Heart right ventricle (tissue), 16 donors: ENCODE results near the gene RPS27L. TPM values are rescaled to one million over a fixed set of nuclear protein-coding genes. Genes with fewer than 3 reads are reported as not detected.

ENCODE experiments used
- ATAC-seq, 8 donors: fragments of 200-7000 bp; cut with Tn5 transposase; one replicate each; pipeline ENCODE4 v1.9.1; 2020; ENCODE audit warnings: mild to moderate bottlenecking in 8 of 8, moderate library complexity in 8 of 8, moderate number of reproducible peaks in 1 of 8
- DNase-seq, 2 donors: peaks; one replicate each; pipeline ENCODE4 v3.0.0-alpha.2; 2020
- H3K27ac ChIP-seq, 10 donors: fragments of 200-600 bp; sonication (generic) in 2 of 10; one replicate each; pipeline versions ENCODE4 v1.5.0 to v1.8.0; 2020 to 2022; ENCODE audit warnings: mild to moderate bottlenecking in 3 of 10
- H3K27me3 ChIP-seq, 7 donors: fragments of 200-600 bp; one replicate each; pipeline ENCODE4 v1.8.0; 2021 to 2022; ENCODE audit warnings: mild to moderate bottlenecking in 2 of 7
- H3K36me3 ChIP-seq, 9 donors: fragments of 200-600 bp; sonication (generic) in 1 of 9; one replicate each; pipeline versions ENCODE4 v1.5.0 to v1.8.0; 2020 to 2022; ENCODE audit warnings: mild to moderate bottlenecking in 2 of 9
- H3K4me1 ChIP-seq, 9 donors: fragments of 200-600 bp; sonication (generic) in 1 of 9; one replicate each; pipeline versions ENCODE4 v1.5.0 to v1.8.0; 2020 to 2022; ENCODE audit warnings: mild to moderate bottlenecking in 4 of 9
- H3K4me3 ChIP-seq, 10 donors: fragments of 200-600 bp; sonication (generic) in 2 of 10; one replicate each; pipeline versions ENCODE4 v1.5.0 to v1.8.0; 2020 to 2022; ENCODE audit warnings: mild to moderate bottlenecking in 7 of 10, moderate library complexity in 2 of 10
- H3K9me3 ChIP-seq, 11 donors: fragments of 200-600 bp in 10 of 11; sonication (generic) in 2 of 11; one replicate each; pipeline versions ENCODE4 v1.5.0 to v1.8.0; 2013 to 2022; ENCODE audit warnings: mild to moderate bottlenecking in 2 of 11, control low read depth in 1 of 11, moderate library complexity in 1 of 11
- WGBS, 2 donors: extraction: QIAGEN DNeasy Blood & Tissue Kit; methylation state at CpG; one replicate each; pipeline ENCODE4 v1.1.7; 2013; ENCODE audit warnings: inconsistent platforms in 1 of 2; 5-methylcytosine and 5-hydroxymethylcytosine counted together
- intact Hi-C, 10 donors: fragments of 100-400 bp; cut with DNase I; formaldehyde crosslinking; loops; one replicate each; pipeline versions ENCODE4 v1.11.1 to v1.14.2; 2022
- polyA plus RNA-seq, 2 donors: library from polyadenylated mRNA; stranded (reverse); fragments of 200-250 nt; gene quantifications; one replicate each; pipeline ENCODE4 v1.2.3, GENCODE V29; 2013
- total RNA-seq, 10 donors: library from RNA; stranded (reverse); fragmentation: NEBNext Ultra II Directional in 3 of 10; extraction: Animal tissue kit (Norgen Biotek cat#: 25700) in 3 of 10; gene quantifications; one replicate each; pipeline versions ENCODE4 v1.2.1 to v1.2.4, GENCODE V29; 2021 to 2023
- TF ChIP-seq, protein P1 (sequence below), 9 donors: fragments of 200-600 bp; sonication (generic) in 2 of 9; IDR thresholded peaks; one replicate each; pipeline versions ENCODE4 v1.5.0 to v1.8.0; 2021 to 2022; ENCODE audit warnings: antibody characterized with exemption in 9 of 9, mild to moderate bottlenecking in 5 of 9, moderate library complexity in 1 of 9
- donor health status: Arrhythmogenic right ventricular cardiomyopathy.
- donor health status: ischemic (EF 13 %, LVEDD 7.1; RV severe dilation, severe dysfunction).
- donor health status: healthy with polysubstance abuse.
- donor health status: DM: no; HTN: yes; CAD: no.
- donor health status: DM: no; HTN: no; CAD: no.
- donor health status: ischemic (EF 25% LVEDD 6.9; RV normal size, moderate dysfunction).
- donor health status: ischemic (EF 25% LVEDD 5.7; RV mildly dilated, moderate dysfunction).
- donor health status: healthy.
- donor health status: DM: yes; HTN: yes; CAD: no.
- donor health status: Ischemic cardiomyopathy.
- donor health status: ischemic (EF 35%, LVEDD 5.7; RV mildly dilated, moderate dysfunction).
- donor health status: nonischemic (EF 11% LVEDD 7.7; RV severe dilation, severe dysfunction).
- donor health status: DM: yes; HTN: yes; CAD: no.
- donor health status: PGD.
- donor health status: ischemic (EF 29% LVEDD 5.4; RV normal size, mild dysfunction).
- donor health status: nonischemic (EF 23%, LVEDD 6.1; RV moderate dilation, normal function).

RPS27L gene
- total and polyA plus RNA-seq, 12 donors, result 70.6 to 177 (median 130) TPM

- Histone ChIP-seq H3K36me3 (peaks cover 0 to 9% (median 0%) of the 10 kb centered on the region in 9 donors), H3K9me3 (no peaks in the 10 kb centered on the region), H3K27me3 (no peaks in the 10 kb centered on the region), H3K4me3 (no peak overlapping the region), H3K27ac (no peak overlapping the region), H3K4me1 (peaks cover 0 to 95% (median 20%) of the 10 kb centered on the region in 9 donors)
- intact Hi-C loops, result loop anchor here in 1 of 10 donors (10.0 kb wide), 1 partner anchor 54 kb away; no protein-coding TSS in a partner anchor
- TF ChIP-seq, protein P1, sequence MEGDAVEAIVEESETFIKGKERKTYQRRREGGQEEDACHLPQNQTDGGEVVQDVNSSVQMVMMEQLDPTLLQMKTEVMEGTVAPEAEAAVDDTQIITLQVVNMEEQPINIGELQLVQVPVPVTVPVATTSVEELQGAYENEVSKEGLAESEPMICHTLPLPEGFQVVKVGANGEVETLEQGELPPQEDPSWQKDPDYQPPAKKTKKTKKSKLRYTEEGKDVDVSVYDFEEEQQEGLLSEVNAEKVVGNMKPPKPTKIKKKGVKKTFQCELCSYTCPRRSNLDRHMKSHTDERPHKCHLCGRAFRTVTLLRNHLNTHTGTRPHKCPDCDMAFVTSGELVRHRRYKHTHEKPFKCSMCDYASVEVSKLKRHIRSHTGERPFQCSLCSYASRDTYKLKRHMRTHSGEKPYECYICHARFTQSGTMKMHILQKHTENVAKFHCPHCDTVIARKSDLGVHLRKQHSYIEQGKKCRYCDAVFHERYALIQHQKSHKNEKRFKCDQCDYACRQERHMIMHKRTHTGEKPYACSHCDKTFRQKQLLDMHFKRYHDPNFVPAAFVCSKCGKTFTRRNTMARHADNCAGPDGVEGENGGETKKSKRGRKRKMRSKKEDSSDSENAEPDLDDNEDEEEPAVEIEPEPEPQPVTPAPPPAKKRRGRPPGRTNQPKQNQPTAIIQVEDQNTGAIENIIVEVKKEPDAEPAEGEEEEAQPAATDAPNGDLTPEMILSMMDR (IDR thresholded peaks at IDR 0.05), result no peak
- 95 to 97% methylated on average over 5 of the region's 5 CpGs for WGBS, 2 donors
- ATAC-seq, result no peak
- DNase-seq, result no peak
Measured at GRCh38 chr15:63200464-63201249, 43.4 kb upstream of the RPS27L start.

DNA sequence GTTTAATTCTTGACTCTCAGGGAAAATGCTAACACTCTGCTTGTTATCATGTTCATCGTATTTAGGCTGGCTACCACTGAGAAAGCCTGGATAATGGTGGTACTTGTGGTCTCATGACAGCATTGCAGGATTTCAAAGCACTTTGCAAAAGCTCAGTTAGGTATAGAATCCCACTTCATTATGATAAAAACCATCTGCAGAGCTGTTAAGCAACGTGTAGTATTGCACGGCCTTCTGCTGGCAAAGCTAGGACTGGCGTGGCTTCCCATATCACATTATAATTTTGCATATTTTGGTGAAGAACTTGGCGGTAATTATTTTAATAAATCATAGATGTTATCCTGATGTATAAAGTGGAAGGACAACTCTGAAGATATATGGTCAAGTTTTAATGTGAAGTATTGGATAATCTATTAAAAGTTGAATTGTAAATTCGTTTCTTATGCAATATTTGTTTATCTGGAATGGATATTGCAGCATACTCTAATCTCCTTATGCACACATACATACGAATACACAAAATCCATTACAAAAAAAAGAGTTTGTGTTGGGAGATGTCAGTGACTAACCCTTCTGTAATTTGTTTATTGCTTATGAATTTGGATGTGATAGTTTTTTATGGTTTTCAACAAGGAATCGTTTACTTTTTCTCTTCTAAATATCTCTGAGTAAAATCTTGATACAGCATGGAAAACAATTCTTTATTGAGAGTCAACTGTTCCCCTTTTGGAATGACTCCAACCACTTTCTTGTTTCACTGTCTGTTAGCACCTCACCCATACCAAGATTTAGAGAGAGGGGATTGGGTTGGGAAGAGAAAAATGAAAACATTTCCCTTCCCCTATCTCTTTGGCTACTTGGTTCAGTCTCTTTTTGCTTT, 41.3 kb upstream of the RPS27L start:
- ATAC-seq, result no peak
- peaks cover 5 to 99% (median 33%) of the 10 kb centered on the region in 9 donors for H3K4me1 ChIP-seq

GRCh38 chr15:63197626-63198025, 40.3 kb upstream of the RPS27L start:
- H3K4me3 ChIP-seq, result no peak overlapping the region
- H3K36me3 ChIP-seq, result peaks cover 0 to 9% (median 0%) of the 10 kb centered on the region in 9 donors
- TF ChIP-seq, protein P1 (IDR thresholded peaks at IDR 0.05), result no peak
- H3K27ac ChIP-seq, result peak overlapping the region in 1 of 10 donors; percentile 16
- H3K4me1 ChIP-seq, result peaks cover 5 to 99% (median 34%) of the 10 kb centered on the region in 9 donors
- H3K9me3 ChIP-seq, result no peaks in the 10 kb centered on the region
- H3K27me3 ChIP-seq, result no peaks in the 10 kb centered on the region
- intact Hi-C loops, result loop anchor here in 2 of 10 donors (10.0 kb wide), 2 partner anchors 47 to 77 kb away; partner anchors contain the start of gene APH1B (in 1 of the 2)
- ATAC-seq (no peak), DNase-seq (no peak)
- 94 to 100% methylated on average over 1 of the region's 1 CpG for WGBS, 2 donors

More for the DNA sequence above, 41.3 kb upstream of the RPS27L start:
- intact Hi-C loops, result loop anchor here in 2 of 10 donors (10.0 kb wide), 2 partner anchors 46 to 76 kb away; partner anchors contain the start of gene APH1B (in 1 of the 2)
- TF ChIP-seq, protein P1 (IDR thresholded peaks at IDR 0.05), result no peak
- H3K9me3 ChIP-seq, result no peaks in the 10 kb centered on the region
- H3K4me3 ChIP-seq, result no peak overlapping the region
- H3K36me3 ChIP-seq, result peaks cover 0 to 9% (median 0%) of the 10 kb centered on the region in 9 donors
- no peak overlapping the region for H3K27ac ChIP-seq
- 69 to 72% methylated on average over 8 of the region's 8 CpGs for WGBS, 2 donors
- no peak for DNase-seq
- no peaks in the 10 kb centered on the region for H3K27me3 ChIP-seq

DNA sequence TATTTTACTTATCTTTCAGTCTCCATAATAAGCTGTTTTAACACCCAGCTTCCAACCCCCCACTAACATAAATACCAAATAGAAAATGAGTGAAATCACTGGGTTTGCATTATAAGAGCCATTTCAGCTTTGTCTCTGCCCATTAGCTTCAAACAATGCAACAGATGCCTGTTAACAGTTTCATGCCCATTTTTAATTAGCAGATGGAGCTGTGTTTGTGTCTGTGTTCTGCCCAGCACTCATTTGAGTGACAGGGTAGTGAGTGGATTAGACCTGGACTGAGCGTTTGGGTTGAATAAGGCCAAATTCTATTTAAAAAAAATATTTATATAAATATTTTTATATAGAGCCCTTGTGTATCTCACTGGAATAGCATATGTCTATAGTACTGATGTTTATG, 39.6 kb upstream of the RPS27L start:
- TF ChIP-seq, protein P1 (IDR thresholded peaks at IDR 0.05), result no peak
- Histone ChIP-seq H3K4me3 (no peak overlapping the region), H3K27ac (no peak overlapping the region), H3K9me3 (no peaks in the 10 kb centered on the region), H3K4me1 (peaks cover 5 to 99% (median 34%) of the 10 kb centered on the region in 9 donors), H3K27me3 (no peaks in the 10 kb centered on the region), H3K36me3 (peaks cover 0 to 9% (median 0%) of the 10 kb centered on the region in 9 donors)
- ATAC-seq (no peak), DNase-seq (no peak)
- intact Hi-C loops, result loop anchor here in 2 of 10 donors (10.0 kb wide), 2 partner anchors 48 to 78 kb away; partner anchors contain the start of gene APH1B (in 1 of the 2)
- WGBS, 2 donors, result 80 to 85% methylated on average over 1 of the region's 1 CpG
